Karpas-422 (cell line): Measurements from ENCODE around the gene AKAP8. TPM values are rescaled to one million over a fixed set of nuclear protein-coding genes. Genes with fewer than 3 reads are reported as not detected.

ENCODE experiments used
- DNase-seq: peaks from one replicate; pipeline ENCODE4 v3.0.0-alpha.2; 2015
- H2AFZ ChIP-seq: fragments of 200-600 bp; sonication (generic); 2 replicates; pipeline ENCODE4 v1.6.1; 2014; ENCODE audit warnings: antibody characterized with exemption, low read length, mixed read lengths
- H3K27ac ChIP-seq: fragments of 200-600 bp; sonication (generic); 2 replicates; pipeline ENCODE4 v1.5.1; 2014; ENCODE audit warnings: mild to moderate bottlenecking, low read length, moderate library complexity
- H3K27me3 ChIP-seq: fragments of 200-600 bp; sonication (generic); 2 replicates; pipeline ENCODE4 v1.6.1; 2014; ENCODE audit warnings: low read length, mixed read lengths
- H3K36me3 ChIP-seq: fragments of 200-600 bp; sonication (generic); 2 replicates; pipeline ENCODE4 v1.6.1; 2014; ENCODE audit warnings: low read length, mixed read lengths; ENCODE audit not compliant: insufficient read depth
- H3K4me1 ChIP-seq: fragments of 200-600 bp; sonication (generic); 2 replicates; pipeline ENCODE4 v1.6.1; 2014; ENCODE audit warnings: mild to moderate bottlenecking, low read length, mixed read lengths
- H3K4me2 ChIP-seq: fragments of 200-600 bp; sonication (generic); 2 replicates; pipeline ENCODE4 v1.6.1; 2014; ENCODE audit warnings: low read length, low read depth, mild to moderate bottlenecking; ENCODE audit not compliant: poor library complexity, severe bottlenecking
- H3K4me3 ChIP-seq: fragments of 200-600 bp; sonication (generic); 2 replicates; pipeline ENCODE4 v1.5.1; 2014; ENCODE audit warnings: mild to moderate bottlenecking, antibody characterized with exemption, low read length, mixed read lengths
- H3K79me2 ChIP-seq: fragments of 200-600 bp; sonication (generic); 2 replicates; pipeline ENCODE4 v1.6.1; 2014; ENCODE audit warnings: mild to moderate bottlenecking, low read length, mixed read lengths
- H3K9ac ChIP-seq: fragments of 200-600 bp; sonication (generic); 2 replicates; pipeline ENCODE4 v1.6.0; 2014; ENCODE audit warnings: low read length
- H3K9me2 ChIP-seq: fragments of 200-600 bp; sonication (generic), shearing (Covaris generic); replicated peaks from 2 replicates; pipeline ENCODE4 v1.6.0; 2014; ENCODE audit warnings: mild to moderate bottlenecking, low read length, moderate library complexity; ENCODE audit not compliant: insufficient read depth
- H3K9me3 ChIP-seq: fragments of 300-700, 200-600 bp; sonication (generic); 2 replicates; pipeline ENCODE4 v1.6.1; 2014; ENCODE audit warnings: low read length, mixed read lengths
- H4K20me1 ChIP-seq: fragments of 200-600 bp; sonication (generic); 2 replicates; pipeline ENCODE4 v1.6.1; 2014; ENCODE audit warnings: mild to moderate bottlenecking, antibody characterized with exemption, low read length, low read depth; ENCODE audit not compliant: insufficient read depth
- total RNA-seq: library from RNA; depleted of rRNA; stranded (reverse); fragments of >200 nt; shearing (Covaris generic); gene quantifications from 2 replicates; pipeline ENCODE4 v1.2.3, GENCODE V29; 2014; ENCODE audit warnings: low replicate concordance

Gene AKAP8
- total RNA-seq, 1 experiment from 2014 or later: 11.7 TPM

GRCh38 chr19:15331419-15332310 lies 47.9 kb downstream of the AKAP8 start:
- peak overlapping the region; percentile 94 for H3K4me3 ChIP-seq
- H3K9me2 ChIP-seq: no peaks in the 10 kb centered on the region
- H2AFZ ChIP-seq: no peak overlapping the region
- no peaks in the 10 kb centered on the region for H3K36me3 ChIP-seq
- H4K20me1 ChIP-seq: peaks cover 46% of the 10 kb centered on the region
- peak overlapping the region; percentile 99 for H3K9ac ChIP-seq
- H3K27me3 ChIP-seq: no peaks in the 10 kb centered on the region
- no peaks in the 10 kb centered on the region for H3K9me3 ChIP-seq
- H3K4me1 ChIP-seq: peaks cover 57% of the 10 kb centered on the region
- peak; percentile 83 for DNase-seq
- H3K27ac ChIP-seq: peak overlapping the region; percentile 69
- H3K4me2 ChIP-seq: peak overlapping the region; percentile 76
- peaks cover 79% of the 10 kb centered on the region for H3K79me2 ChIP-seq

GRCh38 chr19:15330801-15331418 lies 48.7 kb downstream of the AKAP8 start:
- DNase-seq: no peak
- H3K79me2 ChIP-seq: peaks cover 84% of the 10 kb centered on the region
- H3K9me2 ChIP-seq: no peaks in the 10 kb centered on the region
- H3K27ac ChIP-seq: peak overlapping the region; percentile 69
- no peaks in the 10 kb centered on the region for H3K9me3 ChIP-seq
- H2AFZ ChIP-seq: no peak overlapping the region
- peak overlapping the region; percentile 99 for H3K9ac ChIP-seq
- no peaks in the 10 kb centered on the region for H3K27me3 ChIP-seq
- H4K20me1 ChIP-seq: peaks cover 53% of the 10 kb centered on the region
- peak overlapping the region; percentile 76 for H3K4me2 ChIP-seq
- H3K4me1 ChIP-seq: peaks cover 61% of the 10 kb centered on the region
- H3K4me3 ChIP-seq: peak overlapping the region; percentile 94
- no peaks in the 10 kb centered on the region for H3K36me3 ChIP-seq

- H2AFZ ChIP-seq: no peak overlapping the region
- peaks cover 92% of the 10 kb centered on the region for H3K79me2 ChIP-seq
- peak overlapping the region; percentile 76 for H3K4me2 ChIP-seq
- no peak overlapping the region for H3K4me3 ChIP-seq
- peaks cover 76% of the 10 kb centered on the region for H4K20me1 ChIP-seq
- H3K27ac ChIP-seq: no peak overlapping the region
- no peak overlapping the region for H3K9ac ChIP-seq
- no peaks in the 10 kb centered on the region for H3K9me3 ChIP-seq
- H3K36me3 ChIP-seq: no peaks in the 10 kb centered on the region
- H3K4me1 ChIP-seq: peaks cover 60% of the 10 kb centered on the region
- no peaks in the 10 kb centered on the region for H3K27me3 ChIP-seq
- no peak for DNase-seq
- no peaks in the 10 kb centered on the region for H3K9me2 ChIP-seq
Observed at GRCh38 chr19:15328312-15328711, 51.3 kb downstream of the AKAP8 start.

- no peak overlapping the region for H3K4me3 ChIP-seq
- H3K9me2 ChIP-seq: no peaks in the 10 kb centered on the region
- H3K9me3 ChIP-seq: no peaks in the 10 kb centered on the region
- H2AFZ ChIP-seq: no peak overlapping the region
- no peaks in the 10 kb centered on the region for H3K27me3 ChIP-seq
- H3K79me2 ChIP-seq: peaks cover 97% of the 10 kb centered on the region
- no peak overlapping the region for H3K4me2 ChIP-seq
- no peak for DNase-seq
- peaks cover 66% of the 10 kb centered on the region for H3K4me1 ChIP-seq
- H3K27ac ChIP-seq: no peak overlapping the region
- no peak overlapping the region for H3K9ac ChIP-seq
- peaks cover 85% of the 10 kb centered on the region for H4K20me1 ChIP-seq
- H3K36me3 ChIP-seq: no peaks in the 10 kb centered on the region
Observed at GRCh38 chr19:15324791-15325519, 54.6 kb downstream of the AKAP8 start.

- Histone ChIP-seq H4K20me1 (peaks cover 85% of the 10 kb centered on the region), H3K9me2 (no peaks in the 10 kb centered on the region), H3K79me2 (peaks cover 97% of the 10 kb centered on the region), H3K27me3 (no peaks in the 10 kb centered on the region), H3K4me2 (no peak overlapping the region), H3K36me3 (no peaks in the 10 kb centered on the region), H3K9me3 (no peaks in the 10 kb centered on the region), H2AFZ (no peak overlapping the region), H3K27ac (no peak overlapping the region), H3K4me1 (peaks cover 66% of the 10 kb centered on the region), H3K9ac (no peak overlapping the region), H3K4me3 (no peak overlapping the region)
- DNase-seq: no peak
Observed at GRCh38 chr19:15323496-15324235, 55.9 kb downstream of the AKAP8 start.

GRCh38 chr19:15321739-15322138 lies 57.8 kb downstream of the AKAP8 start:
- no peak for DNase-seq
- H2AFZ ChIP-seq: no peak overlapping the region
- no peaks in the 10 kb centered on the region for H3K9me3 ChIP-seq
- no peak overlapping the region for H3K4me2 ChIP-seq
- no peak overlapping the region for H3K27ac ChIP-seq
- H4K20me1 ChIP-seq: peaks cover 87% of the 10 kb centered on the region
- H3K27me3 ChIP-seq: no peaks in the 10 kb centered on the region
- H3K36me3 ChIP-seq: peaks cover 4% of the 10 kb centered on the region; the same call in 1 of the 2 replicates
- H3K4me1 ChIP-seq: peaks cover 66% of the 10 kb centered on the region
- H3K4me3 ChIP-seq: no peak overlapping the region
- no peak overlapping the region for H3K9ac ChIP-seq
- no peaks in the 10 kb centered on the region for H3K9me2 ChIP-seq
- peaks cover 97% of the 10 kb centered on the region for H3K79me2 ChIP-seq

- no peaks in the 10 kb centered on the region for H3K9me2 ChIP-seq
- peaks cover 87% of the 10 kb centered on the region for H4K20me1 ChIP-seq
- H3K4me1 ChIP-seq: peaks cover 60% of the 10 kb centered on the region
- H3K4me2 ChIP-seq: no peak overlapping the region
- no peak overlapping the region for H3K9ac ChIP-seq
- H3K9me3 ChIP-seq: no peaks in the 10 kb centered on the region
- no peak overlapping the region for H3K27ac ChIP-seq
- no peak overlapping the region for H2AFZ ChIP-seq
- peaks cover 97% of the 10 kb centered on the region for H3K79me2 ChIP-seq
- H3K4me3 ChIP-seq: no peak overlapping the region
- no peaks in the 10 kb centered on the region for H3K27me3 ChIP-seq
- H3K36me3 ChIP-seq: peaks cover 7% of the 10 kb centered on the region; the same call in 1 of the 2 replicates
- DNase-seq: no peak
Observed at GRCh38 chr19:15320116-15320515, 59.5 kb downstream of the AKAP8 start.
